Mesodermal cell (in vitro differentiated cells): ENCODE measurements around the gene CDC42BPG.
A peak's percentile ranks its signal among the peaks of the same experiment; 100 is the strongest.

ENCODE experiments used
- H3K27ac ChIP-seq: 2 replicates; pipeline ENCODE4 v1.7.0; 2013; ENCODE audit warnings: mild to moderate bottlenecking, low read depth, low read length, moderate library complexity; ENCODE audit not compliant: severe bottlenecking
- H3K36me3 ChIP-seq: 2 replicates; pipeline ENCODE4 v1.7.1; 2013; ENCODE audit warnings: mild to moderate bottlenecking, low read length, moderate library complexity; ENCODE audit not compliant: control insufficient read depth, insufficient read depth
- H3K4me1 ChIP-seq: one replicate; pipeline ENCODE4 v1.7.1; 2013; ENCODE audit warnings: mild to moderate bottlenecking, low read length; ENCODE audit not compliant: insufficient read depth, control insufficient read depth, poor library complexity, severe bottlenecking
- H3K4me3 ChIP-seq: 2 replicates; pipeline ENCODE4 v1.7.0; 2013; ENCODE audit warnings: low read length, control low read depth, mild to moderate bottlenecking; ENCODE audit not compliant: insufficient read depth, poor library complexity, severe bottlenecking; ENCODE audit errors: extremely low read depth
- H3K9me3 ChIP-seq: 2 replicates; pipeline ENCODE4 v1.7.1; 2013; ENCODE audit warnings: mild to moderate bottlenecking, low read length, moderate library complexity; ENCODE audit not compliant: control insufficient read depth
- WGBS, 2 experiments: methylation state at CpG; one replicate each; pipeline ENCODE4 v1.1.5; 2013; ENCODE audit warnings: missing lambda C conversion rate in 2 of 2; ENCODE audit not compliant: insufficient coverage in 2 of 2; 5-methylcytosine and 5-hydroxymethylcytosine counted together

Gene CDC42BPG

DNA sequence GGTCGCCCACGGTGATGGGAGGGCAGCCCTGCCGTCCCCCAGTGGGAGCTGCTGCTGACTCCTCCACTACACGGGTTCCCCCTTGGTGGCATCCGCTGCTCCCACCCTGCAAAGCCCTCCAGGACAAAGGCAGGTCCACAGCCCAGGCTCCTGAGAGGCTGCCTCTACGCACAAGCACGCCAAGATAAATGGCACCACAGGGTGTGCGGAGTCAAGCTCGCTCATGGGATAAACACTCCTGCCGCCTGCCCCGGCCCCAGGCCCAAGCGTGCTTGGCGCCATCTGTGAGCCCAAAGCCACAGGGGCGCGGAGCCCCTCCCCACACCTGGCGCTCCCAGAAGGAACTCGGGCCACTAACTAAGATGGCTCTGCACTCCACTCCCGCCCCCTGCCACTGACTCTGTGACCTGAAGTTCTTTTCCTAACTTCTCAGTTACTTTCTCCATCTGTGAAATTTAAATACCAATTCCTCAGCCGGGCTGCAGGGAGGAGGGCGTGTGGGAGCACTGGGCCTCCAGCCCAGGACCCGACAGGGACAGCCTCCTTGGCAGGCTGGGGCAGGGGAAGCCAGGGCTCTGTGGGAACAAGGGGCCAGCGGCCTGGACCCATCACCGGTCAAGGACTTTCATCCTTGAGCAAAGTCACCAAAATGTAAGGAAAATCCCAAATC is 19.1 kb upstream of the CDC42BPG start:
- Histone ChIP-seq H3K9me3 (no peaks in the 10 kb centered on the region), H3K27ac (peak overlapping the region; percentile 53), H3K4me1 (peaks cover 50% of the 10 kb centered on the region), H3K4me3 (no peak overlapping the region), H3K36me3 (peaks cover 59% of the 10 kb centered on the region)
- WGBS, 2 experiments: 82 to 87% methylated on average over 21 to 22 of the region's 23 CpGs

DNA sequence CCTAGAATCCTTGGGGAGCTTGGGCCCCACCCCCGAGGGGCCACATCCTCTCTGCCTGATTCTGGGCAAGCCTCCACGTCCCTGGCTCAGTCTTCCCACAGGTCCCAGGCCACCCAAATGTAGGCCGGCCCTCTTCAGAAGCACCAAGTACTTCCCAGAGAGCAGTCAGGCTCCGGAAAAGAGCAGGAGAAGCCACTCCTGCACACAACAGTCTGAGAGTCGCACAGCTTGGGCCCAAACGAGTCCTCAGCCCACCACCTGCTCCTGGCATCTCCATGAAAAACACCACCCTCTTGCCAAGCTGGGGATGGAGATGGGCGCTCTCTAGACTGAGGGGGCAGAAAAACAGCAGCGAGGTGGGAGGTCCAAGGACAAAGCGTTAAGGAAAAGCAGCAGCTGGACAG is 18.5 kb upstream of the CDC42BPG start:
- Histone ChIP-seq H3K4me1 (peaks cover 44% of the 10 kb centered on the region), H3K9me3 (no peaks in the 10 kb centered on the region), H3K27ac (peak overlapping the region; percentile 53), H3K4me3 (no peak overlapping the region), H3K36me3 (peaks cover 59% of the 10 kb centered on the region)
- WGBS, 2 experiments: 84 to 89% methylated on average over 6 to 7 of the region's 9 CpGs

DNA sequence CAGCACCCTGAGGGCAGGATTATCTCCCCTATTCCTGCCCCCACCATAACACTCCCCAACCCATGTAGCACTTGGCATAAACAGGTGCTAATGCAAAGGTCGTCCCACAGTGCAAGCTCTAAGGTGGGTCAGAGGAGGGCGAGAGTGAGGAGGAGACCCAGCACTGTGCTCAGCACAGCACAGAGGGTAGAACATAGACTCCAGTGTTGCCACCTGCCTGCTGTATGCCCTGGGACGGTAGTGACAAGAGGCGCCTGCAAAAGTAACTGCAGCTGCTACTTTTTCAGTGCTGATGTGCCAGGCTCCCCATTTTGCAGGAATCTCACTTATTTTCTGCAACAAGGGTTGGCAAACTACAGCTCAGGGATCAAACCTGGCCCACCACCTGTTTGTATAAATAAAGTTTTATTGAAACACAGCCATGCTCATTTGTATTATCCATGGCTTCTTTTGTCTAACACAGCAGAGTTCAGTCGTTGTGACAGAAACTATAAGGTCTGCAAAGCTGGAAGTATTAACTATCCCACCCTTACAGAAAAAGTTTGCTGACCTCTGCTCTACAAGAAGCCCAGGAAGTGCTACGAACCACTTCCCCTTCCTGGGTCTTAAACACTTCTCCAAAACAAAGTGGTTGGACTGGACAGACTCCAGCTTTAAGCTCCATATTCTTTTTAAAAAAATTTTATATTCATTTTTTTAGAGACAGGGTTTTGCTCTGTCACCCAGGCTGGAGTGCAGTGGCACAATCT is 16.9 kb upstream of the CDC42BPG start:
- H3K36me3 ChIP-seq: peaks cover 60% of the 10 kb centered on the region
- peaks cover 56% of the 10 kb centered on the region for H3K4me1 ChIP-seq
- 81 to 83% methylated on average over 5 to 6 of the region's 6 CpGs for WGBS, 2 experiments
- no peaks in the 10 kb centered on the region for H3K9me3 ChIP-seq
- no peak overlapping the region for H3K4me3 ChIP-seq
- H3K27ac ChIP-seq: no peak overlapping the region

DNA sequence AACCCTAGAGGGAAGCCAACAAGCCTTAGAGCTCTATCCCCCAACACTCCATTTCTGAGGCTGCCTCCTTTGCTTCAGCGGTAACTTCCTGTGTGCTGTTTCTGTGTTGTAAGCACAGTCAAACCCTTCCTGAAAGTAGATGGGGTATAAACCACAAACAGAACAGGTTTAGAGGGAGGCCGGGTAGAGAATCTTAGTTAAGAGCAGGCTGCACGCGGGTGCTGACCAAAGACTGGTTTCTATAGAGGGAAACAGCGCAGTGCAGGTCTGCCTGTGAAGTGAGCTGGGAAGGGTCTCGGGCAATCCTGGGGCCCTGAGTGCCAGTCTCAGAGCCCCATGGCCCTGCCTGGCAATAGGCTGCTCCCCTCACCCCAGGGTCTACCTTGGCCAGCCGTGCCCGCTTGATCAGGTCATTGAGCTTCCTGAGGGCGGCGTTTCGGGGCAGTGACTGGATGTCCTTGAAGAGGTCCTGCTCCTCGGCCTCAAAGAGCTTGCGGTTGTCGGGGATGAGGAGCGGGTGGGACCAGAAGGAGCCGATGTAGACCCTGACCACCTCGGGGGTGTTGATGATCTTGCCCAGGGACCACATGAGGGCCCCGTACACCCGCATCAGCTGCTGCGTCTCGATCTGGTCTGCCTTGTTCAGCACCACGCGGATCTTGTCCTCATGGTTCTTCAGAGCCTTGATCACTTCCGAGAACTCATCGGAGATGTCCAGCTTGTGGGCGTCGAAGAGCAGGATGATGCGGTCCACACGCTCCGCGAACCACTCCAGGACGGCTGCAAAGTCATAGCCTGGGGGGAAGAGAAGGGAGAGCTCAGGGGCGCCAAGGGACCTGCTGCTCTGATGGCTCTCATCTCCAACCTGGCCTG is 15.3 kb upstream of the CDC42BPG start:
- no peak overlapping the region for H3K4me3 ChIP-seq
- no peaks in the 10 kb centered on the region for H3K9me3 ChIP-seq
- 96 to 98% methylated on average over 23 to 33 of the region's 33 CpGs for WGBS, 2 experiments
- no peak overlapping the region for H3K27ac ChIP-seq
- peaks cover 63% of the 10 kb centered on the region for H3K36me3 ChIP-seq
- peaks cover 62% of the 10 kb centered on the region for H3K4me1 ChIP-seq

DNA sequence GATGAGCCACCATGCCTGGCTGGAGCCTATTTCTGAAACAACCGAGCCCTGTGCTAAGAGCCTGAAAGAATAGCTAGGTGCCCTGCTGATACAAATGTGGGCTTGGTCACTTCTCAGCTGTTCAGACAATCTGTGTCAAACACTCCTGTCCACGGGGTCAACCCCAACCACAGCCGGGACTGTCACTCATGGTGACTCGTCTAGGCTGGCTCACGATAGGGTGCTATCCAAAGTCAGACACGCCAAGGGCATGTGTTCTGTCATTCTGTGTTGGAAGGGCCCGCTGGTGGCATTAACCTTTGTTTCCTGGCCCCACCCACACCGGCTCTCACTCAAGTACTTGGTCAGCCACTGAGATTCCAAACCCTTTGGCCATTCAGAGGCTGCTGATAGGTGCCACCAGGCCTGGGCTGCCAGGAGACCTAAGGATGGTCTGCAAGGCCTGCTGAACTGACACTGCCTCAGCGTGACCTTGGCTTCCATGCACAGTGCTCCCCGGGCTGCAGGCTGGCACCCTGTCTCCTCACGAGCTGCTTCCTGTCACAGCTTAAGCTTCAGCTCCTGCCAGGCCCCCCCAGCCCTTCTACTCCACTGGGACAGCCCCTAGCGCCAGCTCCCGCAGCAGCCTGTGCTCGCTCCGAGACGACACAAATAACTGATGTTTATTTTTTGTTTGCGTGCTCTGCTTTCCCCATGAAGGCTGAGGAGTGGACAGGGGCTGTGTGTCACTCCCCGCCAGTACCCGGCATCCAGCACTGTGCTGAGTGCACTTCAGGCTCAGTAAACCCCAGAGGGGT is 14.2 kb upstream of the CDC42BPG start:
- 92 to 93% methylated on average over 14 to 18 of the region's 19 CpGs for WGBS, 2 experiments
- no peaks in the 10 kb centered on the region for H3K9me3 ChIP-seq
- peaks cover 62% of the 10 kb centered on the region for H3K4me1 ChIP-seq
- H3K36me3 ChIP-seq: peaks cover 71% of the 10 kb centered on the region
- no peak overlapping the region for H3K4me3 ChIP-seq
- H3K27ac ChIP-seq: no peak overlapping the region

DNA sequence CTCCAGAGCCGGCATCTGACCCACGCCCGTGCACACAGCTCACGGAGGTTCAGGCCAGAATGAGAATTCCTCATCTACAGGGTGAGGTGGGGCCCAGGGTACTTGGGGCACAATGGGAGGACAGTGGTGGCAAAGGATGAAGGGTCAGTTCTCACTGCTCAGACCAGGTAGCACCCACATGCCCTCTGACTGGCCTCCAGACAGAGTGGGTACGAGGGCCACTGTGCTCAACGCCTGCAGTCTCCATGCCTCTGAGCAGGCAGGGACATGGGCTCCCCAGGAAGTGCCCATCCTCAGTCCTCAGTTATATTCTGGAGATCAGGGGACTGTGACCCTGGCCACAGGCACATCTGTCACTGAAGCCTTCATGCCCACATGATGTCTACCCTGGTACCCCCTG is 13.0 kb upstream of the CDC42BPG start:
- H3K9me3 ChIP-seq: no peaks in the 10 kb centered on the region
- peaks cover 59% of the 10 kb centered on the region for H3K4me1 ChIP-seq
- peaks cover 77% of the 10 kb centered on the region for H3K36me3 ChIP-seq
- no peak overlapping the region for H3K4me3 ChIP-seq
- H3K27ac ChIP-seq: no peak overlapping the region
- WGBS, 2 experiments: 98 to 100% methylated on average over 5 to 6 of the region's 6 CpGs

DNA sequence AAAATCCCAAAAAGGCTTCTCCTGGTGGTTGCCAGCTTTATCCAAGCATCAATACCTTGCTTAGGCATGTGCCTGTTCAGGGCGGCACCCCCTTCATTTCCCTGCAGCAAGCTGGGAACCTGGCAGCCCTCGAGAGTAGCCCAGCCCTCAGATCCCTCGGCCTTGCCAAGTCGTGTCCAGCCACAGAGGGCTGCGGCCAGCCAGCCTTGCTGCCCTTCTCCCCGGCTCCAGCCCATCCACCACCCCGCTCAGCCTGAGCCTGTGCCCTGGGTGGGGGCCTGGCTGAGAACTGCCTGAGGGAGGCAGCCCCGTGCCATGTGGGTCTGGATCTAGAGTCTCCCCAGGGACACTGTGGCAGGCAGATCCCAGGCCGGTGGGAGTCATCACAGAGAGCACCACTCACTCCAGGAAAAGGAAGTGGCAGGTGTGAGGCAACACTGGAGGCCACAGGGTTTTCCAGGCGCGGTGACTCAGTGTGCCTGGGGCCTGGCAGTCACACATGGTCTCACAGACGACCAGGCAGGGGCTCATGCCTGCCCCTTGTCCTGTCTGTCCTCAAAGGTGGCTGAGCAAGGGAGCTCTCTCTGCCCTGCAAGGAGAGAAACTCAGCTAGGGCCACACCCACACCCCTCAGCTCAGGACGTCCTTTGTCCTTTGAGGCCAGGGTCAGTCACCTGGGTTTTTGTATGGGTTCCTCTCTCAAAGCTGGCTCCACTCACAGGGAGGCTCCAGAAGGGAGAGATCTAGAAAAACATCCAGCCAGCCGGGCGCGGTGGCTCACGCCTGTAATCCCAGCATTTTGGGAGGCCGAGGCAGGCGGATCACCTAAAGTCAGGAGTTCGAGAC is 12.2 kb upstream of the CDC42BPG start:
- Histone ChIP-seq H3K4me3 (no peak overlapping the region), H3K36me3 (peaks cover 72% of the 10 kb centered on the region), H3K9me3 (no peaks in the 10 kb centered on the region), H3K27ac (peak overlapping the region; percentile 89), H3K4me1 (peaks cover 60% of the 10 kb centered on the region)
- WGBS, 2 experiments: 87% methylated on average over 10 to 19 of the region's 20 CpGs

DNA sequence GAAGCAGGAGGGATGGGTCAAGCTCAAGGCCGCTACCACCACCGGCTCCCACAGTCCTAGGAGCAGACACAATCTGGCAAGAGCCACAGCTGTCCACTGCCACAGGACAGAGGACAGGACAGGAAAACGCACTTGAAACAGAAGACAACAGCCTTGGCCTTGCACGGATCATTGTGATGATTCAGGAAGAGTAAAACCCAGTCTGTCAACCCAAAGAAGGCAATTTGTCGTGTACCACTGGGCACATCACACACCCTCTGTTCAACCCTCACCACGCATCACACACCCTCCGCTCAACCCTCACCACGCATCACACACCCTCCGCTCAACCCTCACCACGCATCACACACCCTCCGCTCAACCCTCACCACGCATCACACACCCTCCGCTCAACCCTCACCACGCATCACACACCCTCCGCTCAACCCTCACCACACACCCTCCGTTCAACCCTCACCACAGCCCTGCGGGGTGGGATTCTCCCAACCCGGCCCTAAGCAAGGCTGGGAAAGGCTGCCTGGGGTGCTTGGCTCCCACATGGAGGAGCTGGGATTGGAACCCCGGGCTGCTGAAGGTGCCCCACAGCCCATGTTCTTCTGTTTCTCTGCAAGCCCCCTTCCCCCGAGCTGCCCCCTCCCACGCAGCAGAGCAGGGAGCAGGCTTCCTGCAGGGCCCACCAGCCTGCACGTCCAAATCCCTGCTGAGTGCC is 11.3 kb upstream of the CDC42BPG start:
- Histone ChIP-seq H3K27ac (peak overlapping the region; percentile 89), H3K36me3 (peaks cover 66% of the 10 kb centered on the region), H3K4me1 (peaks cover 61% of the 10 kb centered on the region), H3K9me3 (no peaks in the 10 kb centered on the region), H3K4me3 (no peak overlapping the region)
- 89 to 95% methylated on average over 9 to 13 of the region's 22 CpGs for WGBS, 2 experiments
